ENCODE results near the gene ACOT8.
"Not testable (repeated sequence)": the region's sequence is repeated elsewhere in the genome, so short reads cannot be mapped to it uniquely, and the experiment has no call there.

ACOT8 gene

GRCh38 chr20:45851501-45851900 lies 5.7 kb downstream of the ACOT8 start:
- no peak for DNase-seq

- no peak for DNase-seq
These were observed 6.3 kb downstream of the ACOT8 start for GRCh38 chr20:45850926-45851325.

DNA sequence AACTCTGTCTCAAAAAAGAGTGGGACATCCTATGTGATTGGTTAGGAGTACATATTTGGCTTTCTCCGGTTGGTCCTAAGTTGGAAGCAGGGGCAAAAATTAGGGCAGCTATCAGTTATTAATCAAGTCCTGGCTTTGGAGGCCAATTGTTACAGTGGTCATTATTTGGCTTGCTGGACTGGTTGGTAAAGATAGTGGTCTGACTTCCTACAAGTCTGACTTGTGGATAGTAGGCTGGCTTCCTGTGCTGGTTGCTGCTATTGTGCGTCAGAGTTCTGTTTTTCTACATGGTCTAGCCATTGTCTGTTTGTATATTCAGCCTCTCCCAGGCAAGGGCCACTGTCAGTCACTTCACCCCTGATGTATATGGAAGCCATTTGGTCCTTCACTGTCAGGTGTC lies 7.0 kb downstream of the ACOT8 start:
- no peak for DNase-seq

DNA sequence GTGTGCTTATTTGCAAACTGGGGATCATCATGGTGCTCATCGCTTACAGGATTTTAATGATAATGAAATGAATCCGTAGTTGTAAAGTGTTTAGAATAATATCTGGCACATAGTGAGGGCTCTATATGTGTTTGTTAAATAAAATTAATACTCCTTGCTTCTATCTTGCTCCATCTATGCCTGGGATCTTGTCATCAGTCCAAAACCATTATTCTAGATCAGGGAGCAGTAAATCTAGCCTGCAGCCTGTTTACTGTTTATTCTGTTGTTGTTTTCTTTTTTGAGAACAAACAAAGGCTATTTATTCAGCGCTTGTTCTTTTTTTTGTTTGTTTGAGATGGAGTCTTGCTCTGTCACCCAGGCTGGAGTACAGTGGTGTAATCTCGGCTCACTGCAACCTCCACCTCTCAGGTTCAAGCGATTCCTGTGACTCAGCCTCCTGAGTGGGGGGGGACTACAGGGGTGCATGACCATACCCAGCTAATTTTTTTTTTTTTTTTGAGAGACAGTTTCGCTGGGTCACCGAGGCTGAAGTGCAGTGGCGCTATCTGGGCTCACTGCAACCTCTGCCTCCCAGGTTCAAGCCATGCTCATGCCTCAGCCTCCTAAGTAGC lies 8.1 kb downstream of the ACOT8 start:
- DNase-seq = no peak

GRCh38 chr20:45848421-45848820 lies 8.8 kb downstream of the ACOT8 start:
- no peak for DNase-seq

- no peak for DNase-seq
These were observed 11.7 kb downstream of the ACOT8 start for GRCh38 chr20:45845452-45845851.

GRCh38 chr20:45843506-45843905 lies 13.7 kb downstream of the ACOT8 start:
- no peak for DNase-seq

DNA sequence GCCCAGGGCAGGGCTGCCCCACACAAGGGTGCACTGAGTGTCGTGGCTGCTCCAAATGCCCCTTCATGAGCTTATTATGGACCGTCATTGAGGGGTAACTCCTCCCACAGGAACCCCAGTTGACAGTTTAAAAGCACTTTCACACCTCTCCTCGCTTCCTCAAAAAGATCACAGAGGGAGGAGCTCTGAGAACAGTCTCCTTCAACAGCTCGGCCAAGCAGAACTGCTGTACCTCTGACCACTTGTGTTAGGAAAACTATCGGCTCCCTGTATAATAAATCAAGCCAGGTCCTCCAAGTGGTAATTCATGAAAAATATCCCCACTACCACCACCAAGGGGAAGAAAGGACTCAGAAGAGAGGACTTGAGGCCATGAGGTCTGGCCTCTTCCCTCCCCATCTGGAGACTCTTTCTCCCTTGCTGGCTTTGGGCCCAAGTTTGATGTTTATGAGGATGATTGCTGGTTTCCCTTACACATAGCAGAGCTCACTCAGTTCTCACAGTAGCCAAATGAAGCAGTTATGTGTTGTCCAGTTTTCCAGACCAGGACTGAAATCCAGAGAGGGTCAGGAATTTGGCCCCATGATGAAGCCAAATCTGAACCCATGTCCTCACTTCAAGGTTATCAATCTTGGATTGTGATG lies 14.9 kb downstream of the ACOT8 start:
- DNase-seq = no peak

GRCh38 chr20:45841407-45842129 lies 15.6 kb downstream of the ACOT8 start:
- DNase-seq = no peak

DNA sequence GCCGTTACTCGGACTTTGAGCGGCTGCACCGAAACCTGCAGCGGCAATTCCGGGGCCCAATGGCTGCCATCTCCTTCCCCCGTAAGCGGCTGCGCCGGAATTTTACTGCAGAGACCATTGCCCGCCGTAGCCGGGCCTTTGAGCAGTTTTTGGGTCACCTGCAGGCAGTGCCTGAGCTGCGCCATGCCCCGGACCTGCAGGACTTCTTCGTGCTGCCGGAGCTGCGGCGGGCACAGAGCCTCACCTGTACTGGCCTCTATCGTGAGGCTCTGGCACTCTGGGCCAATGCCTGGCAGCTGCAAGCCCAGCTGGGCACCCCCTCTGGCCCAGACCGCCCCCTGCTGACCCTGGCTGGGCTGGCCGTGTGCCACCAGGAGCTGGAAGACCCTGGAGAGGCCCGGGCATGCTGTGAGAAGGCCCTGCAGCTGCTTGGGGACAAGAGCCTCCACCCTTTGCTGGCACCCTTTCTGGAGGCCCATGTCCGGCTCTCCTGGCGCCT lies 16.4 kb downstream of the ACOT8 start:
- no peak for DNase-seq

- DNase-seq = no peak
These were observed 20.4 kb downstream of the ACOT8 start for GRCh38 chr20:45836841-45837240.

- no peak for DNase-seq
These were observed 21.4 kb downstream of the ACOT8 start for GRCh38 chr20:45835825-45836224.

DNA sequence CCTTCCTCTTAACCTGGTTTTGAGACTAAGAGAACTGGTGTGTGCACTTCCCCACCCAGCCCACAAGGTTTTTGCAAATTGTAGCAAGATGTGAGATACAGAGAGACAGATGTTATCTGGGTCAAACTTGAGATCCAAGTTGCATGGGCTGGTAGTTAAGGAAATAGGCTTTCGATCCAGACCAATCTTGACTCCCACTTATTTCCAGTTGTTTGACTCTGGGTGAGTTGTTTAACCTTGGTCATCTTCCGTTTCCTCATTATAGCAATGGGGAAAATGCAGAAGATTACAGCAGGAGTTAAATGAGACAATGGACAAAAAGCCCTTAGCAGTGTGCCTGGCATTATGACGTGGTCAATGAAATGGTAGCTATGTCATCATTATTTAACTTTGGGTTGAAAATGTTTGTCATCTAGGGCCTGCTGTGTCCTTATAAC lies 21.8 kb downstream of the ACOT8 start:
- no peak for DNase-seq

DNA sequence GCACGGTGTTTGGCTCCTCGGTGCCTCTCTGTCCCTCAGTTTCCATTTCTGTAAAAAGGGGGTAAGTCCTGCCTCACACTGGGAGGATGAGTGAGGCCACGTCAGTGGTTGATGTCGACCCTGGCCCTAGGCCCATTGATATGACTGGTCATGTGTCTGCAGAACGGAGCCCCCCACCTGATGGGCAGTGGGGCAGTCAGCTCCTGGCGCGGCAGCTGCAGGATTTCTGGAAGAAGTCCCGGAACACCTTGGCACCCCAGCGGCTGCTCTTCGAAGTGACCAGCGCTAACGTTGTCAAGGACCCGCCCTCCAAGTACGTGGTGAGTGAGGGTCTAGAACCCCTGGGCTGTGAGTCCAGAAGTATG lies 22.4 kb downstream of the ACOT8 start:
- no peak for DNase-seq

DNA sequence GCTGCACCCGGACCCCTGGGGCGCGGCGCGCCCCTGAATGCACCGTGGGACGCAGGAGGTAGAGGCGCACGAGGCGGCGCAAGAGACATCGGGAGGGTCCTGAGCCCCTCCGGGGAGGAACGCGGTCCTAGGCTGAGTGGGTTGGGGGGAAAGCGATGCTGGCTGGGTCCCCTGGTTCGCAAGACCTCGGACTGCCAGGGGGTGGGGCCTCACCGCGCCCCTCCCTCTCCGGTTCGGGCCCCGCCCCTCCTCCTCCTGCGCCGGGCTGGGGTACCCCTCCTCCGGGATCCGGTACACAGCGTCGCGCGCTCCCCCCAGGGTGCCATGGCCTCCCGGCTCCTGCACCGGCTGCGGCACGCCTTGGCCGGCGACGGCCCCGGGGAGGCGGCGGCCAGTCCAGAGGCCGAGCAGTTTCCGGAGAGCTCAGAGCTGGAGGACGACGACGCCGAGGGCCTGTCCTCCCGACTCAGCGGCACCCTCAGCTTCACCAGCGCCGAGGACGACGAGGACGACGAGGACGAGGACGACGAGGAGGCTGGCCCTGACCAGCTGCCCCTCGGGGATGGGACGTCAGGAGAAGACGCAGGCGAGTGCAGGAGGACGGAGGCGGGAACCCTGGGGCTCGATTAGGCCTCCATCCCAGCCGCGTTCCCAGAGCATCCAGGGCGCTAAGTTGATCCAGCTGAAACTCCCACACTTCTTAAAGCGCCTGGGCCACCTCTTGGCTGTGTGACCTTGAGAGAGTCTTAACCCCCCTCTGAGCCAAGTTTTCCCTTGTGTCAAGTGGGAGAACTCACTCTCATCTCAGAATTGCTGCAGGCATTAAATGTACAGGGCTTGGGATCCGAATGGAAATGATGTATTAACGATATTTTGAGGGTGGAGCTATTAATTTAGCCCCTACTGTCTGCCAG lies 23.1 kb downstream of the ACOT8 start:
- peak; percentile 32 for DNase-seq

- no peak for DNase-seq
These were observed 23.9 kb downstream of the ACOT8 start, which contains the start of gene SNX21 for GRCh38 chr20:45833030-45833882. TSS of gene SNX21 (plus strand) at chr20:45833799. CDS start at chr20:45833920, 121 bp downstream.

DNA sequence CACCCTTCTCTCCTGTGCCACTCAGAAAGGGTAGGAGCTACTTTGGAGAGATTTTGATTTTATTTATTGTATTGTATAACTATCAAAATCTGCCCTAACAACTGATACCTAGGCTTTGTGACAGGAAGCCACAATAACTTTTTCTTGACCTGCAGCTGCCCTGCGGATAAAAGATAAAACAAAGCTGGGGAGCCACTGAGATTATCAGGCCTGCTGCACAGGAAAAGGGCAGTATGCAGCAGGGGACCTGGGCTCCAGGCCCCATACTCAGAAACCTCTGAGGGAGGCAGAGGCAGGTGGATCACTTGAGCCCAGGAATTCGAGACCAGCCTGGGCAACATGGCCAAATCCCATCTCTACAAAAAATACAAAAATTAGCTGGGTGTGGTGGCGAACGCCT lies 24.6 kb downstream of the ACOT8 start:
- DNase-seq = no peak

DNA sequence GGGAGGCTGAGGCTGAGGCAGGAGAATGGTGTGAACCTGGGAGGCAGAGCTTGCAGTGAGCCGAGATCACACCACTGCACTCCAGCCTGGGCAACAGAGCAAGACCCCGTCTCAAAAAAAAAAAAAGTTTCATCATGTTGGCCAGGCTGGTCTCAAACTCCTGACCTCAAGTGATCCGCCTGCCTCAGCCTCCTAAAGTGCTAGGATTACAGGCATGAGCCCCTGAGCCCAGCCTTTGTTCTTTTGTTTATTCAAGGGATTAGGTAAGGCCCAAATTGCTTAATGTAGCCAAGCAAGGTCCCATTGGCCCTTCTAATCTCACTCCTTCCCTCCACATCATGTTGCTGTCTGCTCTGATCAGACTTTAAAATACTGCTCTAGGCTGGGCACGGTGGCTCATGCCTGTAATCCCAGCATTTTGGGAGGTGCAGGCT lies 27.5 kb downstream of the ACOT8 start:
- DNase-seq = not testable (repeated sequence)

- DNase-seq = no peak
These were observed 28.6 kb downstream of the ACOT8 start for GRCh38 chr20:45828589-45828988.

GRCh38 chr20:45827712-45828111 lies 29.5 kb downstream of the ACOT8 start:
- no peak for DNase-seq

GRCh38 chr20:45827030-45827652 lies 30.1 kb downstream of the ACOT8 start, which contains the start of gene TNNC2:
TSS of gene TNNC2 (minus strand) at chr20:45827312. CDS start at chr20:45827248, 64 bp downstream.
- no peak for DNase-seq

All from NCI-H748 treated with DMSO at 0.1 percent for 48 hours (cell line).